PFSK-1 (cell line): ENCODE measurements around the gene TMEM120B.

Experiments used
- FOXP2 ChIP-seq: optimal IDR thresholded peaks from 2 replicates; pipeline ENCODE3; 2011; ENCODE audit warnings: borderline replicate concordance, control low read depth, inconsistent platforms; ENCODE audit not compliant: insufficient read depth; ENCODE audit errors: extremely low read length, extremely low read depth
- POLR2AphosphoS5 ChIP-seq: IDR thresholded peaks from 2 replicates; pipeline ENCODE4 v1.6.1; 2012; ENCODE audit warnings: low read depth, mild to moderate bottlenecking, control low read depth, low read length, moderate library complexity
- REST ChIP-seq, 2 experiments: IDR thresholded peaks; 2 replicates each; pipeline versions ENCODE4 v1.6.1 to v1.8.0; 2011 to 2012; ENCODE audit warnings: low read depth in 2 of 2, low read length in 2 of 2, control low read depth in 1 of 2, inconsistent platforms in 1 of 2, mild to moderate bottlenecking in 1 of 2, moderate library complexity in 1 of 2; ENCODE audit not compliant: insufficient read depth in 1 of 2

DNA sequence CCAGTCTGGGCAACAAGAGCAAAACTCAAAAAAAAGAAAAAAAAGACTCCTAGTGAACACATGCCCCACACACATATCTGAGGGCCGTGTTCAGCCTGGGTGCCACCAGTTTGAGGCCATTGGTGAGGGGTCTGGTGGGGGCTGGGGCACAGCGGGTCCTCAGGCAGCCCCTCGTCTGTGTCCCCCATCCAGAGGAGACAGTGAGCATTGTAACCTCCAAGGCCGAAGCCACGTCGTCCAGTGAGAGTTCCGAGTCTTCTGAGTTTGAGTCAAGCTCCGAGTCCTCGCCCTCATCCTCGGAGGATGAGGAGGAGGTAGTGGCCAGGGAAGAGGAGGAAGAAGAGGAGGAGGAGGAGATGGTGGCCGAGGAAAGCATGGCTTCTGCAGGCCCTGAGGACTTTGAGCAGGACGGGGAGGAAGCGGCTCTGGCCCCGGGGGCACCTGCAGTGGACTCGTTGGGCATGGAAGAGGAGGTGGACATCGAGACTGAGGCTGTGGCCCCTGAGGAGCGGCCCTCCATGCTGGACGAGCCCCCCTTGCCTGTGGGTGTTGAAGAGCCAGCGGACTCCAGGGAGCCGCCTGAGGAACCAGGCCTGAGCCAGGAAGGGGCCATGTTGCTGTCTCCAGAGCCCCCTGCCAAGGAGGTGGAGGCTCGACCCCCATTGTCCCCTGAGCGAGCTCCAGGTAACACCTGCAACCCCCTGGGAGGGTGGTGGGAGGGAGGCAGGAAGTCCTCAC, 106.8 kb downstream of the TMEM120B start:
- TF ChIP-seq POLR2AphosphoS5, result no peak
- no peak for TF ChIP-seq FOXP2
- no peak for TF ChIP-seq REST (IDR thresholded peaks at IDR 0.05; ENCODE audit: insufficient read depth in 1 of 2, low read depth in 2 of 2, low read length in 2 of 2)
